Chondrocyte (in vitro differentiated cells): ENCODE results near the gene ZSCAN25. TPM values are rescaled to one million over a fixed set of nuclear protein-coding genes. Genes with fewer than 3 reads are reported as not detected.

Experiments
- DNase-seq: peaks from one replicate; pipeline ENCODE4 v3.0.0; 2021; ENCODE audit warnings: mixed read lengths, low spot score
- H3K27ac Mint-ChIP-seq: one replicate; pipeline ENCODE4 v1.8.0; 2021; ENCODE audit warnings: mild to moderate bottlenecking, moderate library complexity, mixed read lengths; ENCODE audit not compliant: unreplicated experiment
- H3K27me3 Mint-ChIP-seq: 2 replicates; pipeline ENCODE4 v1.8.0; 2021; ENCODE audit warnings: low read depth, mixed read lengths
- H3K36me3 Mint-ChIP-seq: 2 replicates; pipeline ENCODE4 v1.8.0; 2021; ENCODE audit warnings: low read depth, mixed read lengths
- H3K4me1 Mint-ChIP-seq: 2 replicates; pipeline ENCODE4 v1.8.0; 2021; ENCODE audit warnings: low read depth, mild to moderate bottlenecking, mixed read lengths
- H3K4me3 Mint-ChIP-seq: one replicate; pipeline ENCODE4 v1.8.0; 2021; ENCODE audit warnings: mild to moderate bottlenecking, moderate library complexity, mixed read lengths; ENCODE audit not compliant: unreplicated experiment
- H3K9me3 Mint-ChIP-seq: 2 replicates; pipeline ENCODE4 v1.8.0; 2021; ENCODE audit warnings: low read depth, mixed read lengths
- total RNA-seq: library from RNA; stranded (reverse); gene quantifications from 3 replicates; pipeline ENCODE4 v1.2.1, GENCODE V29; 2021
- TF ChIP-seq, protein P1 (sequence below): fragments of 200-600 bp; sonication (generic); IDR thresholded peaks from 2 replicates; pipeline ENCODE4 v1.5.0; 2021; ENCODE audit warnings: antibody characterized with exemption, mild to moderate bottlenecking, moderate library complexity

Gene ZSCAN25
- total RNA-seq, 1 donor from 2014 or later = 10.4 TPM

DNA sequence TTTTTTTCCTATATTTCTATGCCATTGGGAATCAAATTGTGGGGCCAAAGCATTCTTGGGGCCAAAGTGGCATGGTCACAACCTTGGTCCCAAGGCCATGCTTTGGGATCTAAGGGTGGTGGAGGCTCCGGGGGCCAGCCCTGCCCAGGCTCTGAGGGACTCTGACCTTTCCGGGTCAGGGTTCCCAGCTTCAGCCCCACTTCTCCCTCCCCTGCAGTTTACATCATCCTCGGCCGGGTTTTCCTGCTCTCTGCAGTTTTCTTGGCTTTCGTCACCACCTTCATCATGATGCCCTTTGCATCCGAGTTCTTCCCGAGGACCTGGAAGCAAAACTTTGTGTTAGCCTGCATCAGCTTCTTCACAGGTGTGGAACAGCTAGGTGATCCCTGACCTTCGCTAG lies 10.2 kb upstream of the ZSCAN25 start:
- TF ChIP-seq, protein P1, sequence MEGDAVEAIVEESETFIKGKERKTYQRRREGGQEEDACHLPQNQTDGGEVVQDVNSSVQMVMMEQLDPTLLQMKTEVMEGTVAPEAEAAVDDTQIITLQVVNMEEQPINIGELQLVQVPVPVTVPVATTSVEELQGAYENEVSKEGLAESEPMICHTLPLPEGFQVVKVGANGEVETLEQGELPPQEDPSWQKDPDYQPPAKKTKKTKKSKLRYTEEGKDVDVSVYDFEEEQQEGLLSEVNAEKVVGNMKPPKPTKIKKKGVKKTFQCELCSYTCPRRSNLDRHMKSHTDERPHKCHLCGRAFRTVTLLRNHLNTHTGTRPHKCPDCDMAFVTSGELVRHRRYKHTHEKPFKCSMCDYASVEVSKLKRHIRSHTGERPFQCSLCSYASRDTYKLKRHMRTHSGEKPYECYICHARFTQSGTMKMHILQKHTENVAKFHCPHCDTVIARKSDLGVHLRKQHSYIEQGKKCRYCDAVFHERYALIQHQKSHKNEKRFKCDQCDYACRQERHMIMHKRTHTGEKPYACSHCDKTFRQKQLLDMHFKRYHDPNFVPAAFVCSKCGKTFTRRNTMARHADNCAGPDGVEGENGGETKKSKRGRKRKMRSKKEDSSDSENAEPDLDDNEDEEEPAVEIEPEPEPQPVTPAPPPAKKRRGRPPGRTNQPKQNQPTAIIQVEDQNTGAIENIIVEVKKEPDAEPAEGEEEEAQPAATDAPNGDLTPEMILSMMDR = no peak

DNA sequence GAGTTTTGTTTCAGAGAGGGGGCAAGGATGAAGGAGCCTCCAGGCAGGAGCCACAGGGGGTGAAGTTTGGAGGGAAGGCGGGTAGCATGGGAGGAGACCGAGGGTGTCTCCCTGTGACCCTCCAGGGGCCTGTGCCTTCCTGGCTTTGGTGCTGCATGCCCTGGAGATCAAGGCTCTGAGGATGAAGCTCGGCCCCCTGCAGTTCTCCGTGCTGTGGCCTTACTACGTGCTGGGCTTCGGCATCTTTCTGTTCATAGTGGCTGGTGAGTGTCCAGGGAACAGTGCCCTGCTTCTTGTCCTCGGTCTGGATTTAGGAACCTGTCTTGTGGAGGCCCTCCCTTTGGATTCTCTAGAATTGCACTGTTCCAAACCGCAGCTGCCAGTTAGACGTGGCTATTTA lies 9.2 kb upstream of the ZSCAN25 start:
- no peak for DNase-seq
- Mint-ChIP-seq H3K4me3 (no peak overlapping the region), H3K4me1 (no peaks in the 10 kb centered on the region), H3K27me3 (no peaks in the 10 kb centered on the region), H3K36me3 (no peaks in the 10 kb centered on the region), H3K9me3 (no peaks in the 10 kb centered on the region), H3K27ac (no peak overlapping the region)
- TF ChIP-seq, protein P1 = no peak

More for the DNA sequence above, 10.2 kb upstream of the ZSCAN25 start:
- no peaks in the 10 kb centered on the region for H3K27me3 Mint-ChIP-seq
- no peaks in the 10 kb centered on the region for H3K36me3 Mint-ChIP-seq
- no peak for DNase-seq
- no peak overlapping the region for H3K27ac Mint-ChIP-seq
- no peaks in the 10 kb centered on the region for H3K9me3 Mint-ChIP-seq
- H3K4me1 Mint-ChIP-seq = no peaks in the 10 kb centered on the region
- H3K4me3 Mint-ChIP-seq = no peak overlapping the region

DNA sequence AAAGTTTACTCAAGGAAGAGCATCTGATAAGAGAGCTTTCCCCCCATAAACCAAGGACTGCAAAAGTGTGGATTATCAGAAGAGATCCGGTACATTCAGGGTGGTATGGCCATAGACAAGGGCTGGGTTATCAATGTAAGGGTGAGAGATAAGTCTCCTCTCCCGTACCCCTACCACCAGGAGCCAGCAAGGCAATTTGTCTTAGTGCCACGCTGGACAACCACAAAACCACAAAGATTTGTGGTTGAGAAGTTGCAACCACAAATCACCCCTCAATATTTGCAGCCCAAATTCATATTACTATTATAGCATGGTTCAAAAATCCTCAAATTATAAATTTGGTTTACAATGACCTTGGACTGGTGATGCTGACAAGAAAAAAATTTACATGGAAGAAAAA lies 2.3 kb upstream of the ZSCAN25 start:
- no peaks in the 10 kb centered on the region for H3K27me3 Mint-ChIP-seq
- H3K4me1 Mint-ChIP-seq = peaks cover 29% of the 10 kb centered on the region
- H3K27ac Mint-ChIP-seq = no peak overlapping the region
- DNase-seq = no peak
- peaks cover 5% of the 10 kb centered on the region for H3K36me3 Mint-ChIP-seq
- TF ChIP-seq, protein P1 = no peak
- no peak overlapping the region for H3K4me3 Mint-ChIP-seq
- H3K9me3 Mint-ChIP-seq = no peaks in the 10 kb centered on the region

DNA sequence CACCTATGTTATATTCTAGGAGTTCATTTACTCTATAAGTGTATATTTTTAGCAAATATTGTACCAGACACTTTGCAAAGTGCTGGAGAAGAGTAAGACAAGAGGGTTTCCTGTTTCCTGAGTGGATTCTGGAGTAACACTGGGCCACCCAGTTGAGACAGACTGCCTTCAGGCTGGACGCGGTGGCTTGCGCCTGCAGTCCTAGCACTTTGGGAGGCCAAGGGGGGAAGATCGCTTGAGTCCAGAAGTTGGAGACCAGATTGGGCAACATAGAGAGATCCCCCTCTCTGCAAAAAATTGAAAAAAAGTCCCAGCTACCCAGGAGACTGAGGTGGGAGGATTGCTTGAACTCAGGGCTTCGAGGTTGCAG lies 772 bp upstream of the ZSCAN25 start:
- Mint-ChIP-seq H3K36me3 (peaks cover 12% of the 10 kb centered on the region), H3K4me3 (peak overlapping the region; percentile 95), H3K4me1 (peaks cover 29% of the 10 kb centered on the region), H3K27me3 (no peaks in the 10 kb centered on the region), H3K9me3 (no peaks in the 10 kb centered on the region), H3K27ac (peak overlapping the region; percentile 38)
- DNase-seq = no peak
- TF ChIP-seq, protein P1 = no peak

DNA sequence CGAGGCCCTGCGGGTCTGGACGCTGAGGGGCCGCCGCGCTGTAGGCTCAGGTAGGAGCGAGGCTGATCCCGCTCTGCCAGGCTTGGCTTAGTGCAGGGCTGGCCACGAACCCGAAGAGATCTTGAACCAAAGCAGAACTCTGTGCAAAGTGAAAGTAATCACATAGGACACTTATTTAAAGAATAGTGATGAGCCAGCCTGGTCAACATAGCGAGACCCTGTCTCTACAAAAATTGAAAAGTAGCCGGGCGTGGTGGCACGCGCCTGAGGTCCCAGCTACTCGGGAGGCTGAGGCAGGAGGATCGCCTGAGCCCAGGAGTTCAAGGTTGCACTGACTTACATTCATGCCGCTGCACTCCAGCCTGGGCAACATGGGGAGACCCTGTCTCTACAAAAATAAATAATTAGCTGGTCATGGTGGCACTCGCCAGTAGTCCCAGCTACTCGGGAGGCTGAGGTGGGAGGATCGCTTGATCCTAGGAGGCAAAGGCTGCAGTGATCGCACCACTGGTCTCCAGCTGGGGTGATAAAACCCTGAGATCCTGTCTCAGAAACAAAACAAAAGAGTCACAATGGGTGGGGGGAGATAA lies 541 bp downstream of the ZSCAN25 start:
- Mint-ChIP-seq H3K4me3 (peak overlapping the region; percentile 95), H3K27ac (peak overlapping the region; percentile 89), H3K36me3 (peaks cover 20% of the 10 kb centered on the region), H3K4me1 (peaks cover 29% of the 10 kb centered on the region), H3K27me3 (no peaks in the 10 kb centered on the region), H3K9me3 (no peaks in the 10 kb centered on the region)
- no peak for DNase-seq
- TF ChIP-seq, protein P1 = no peak
